Stomach (tissue), 4 donors: ENCODE measurements around the gene GOLGA6A.

ENCODE experiments used
- CTCF ChIP-seq, 7 experiments: fragments of 450-650 bp in 4 of 7; fragments of 200-600 bp in 3 of 7; sonication (generic) in 3 of 7; IDR thresholded peaks; one replicate each; pipeline ENCODE4 v1.5.1; 2016 to 2019; ENCODE audit warnings: antibody characterized with exemption in 7 of 7, control low read depth in 2 of 7, mild to moderate bottlenecking in 1 of 7
- EP300 ChIP-seq: sonication (generic); formaldehyde crosslinking; IDR thresholded peaks from one replicate; pipeline ENCODE4 v1.6.1; 2017; ENCODE audit warnings: antibody characterized with exemption
- POLR2A ChIP-seq, 4 donors: fragments of 450-650 bp; IDR thresholded peaks; one replicate each; pipeline ENCODE4 v1.6.1; 2016; ENCODE audit warnings: antibody characterized with exemption in 4 of 4, control low read depth in 2 of 4, mild to moderate bottlenecking in 1 of 4, moderate library complexity in 1 of 4
- POLR2AphosphoS5 ChIP-seq, 3 donors: sonication (generic); formaldehyde crosslinking; IDR thresholded peaks; one replicate each; pipeline ENCODE4 v1.6.1; 2016; ENCODE audit warnings: antibody characterized with exemption in 3 of 3

DNA sequence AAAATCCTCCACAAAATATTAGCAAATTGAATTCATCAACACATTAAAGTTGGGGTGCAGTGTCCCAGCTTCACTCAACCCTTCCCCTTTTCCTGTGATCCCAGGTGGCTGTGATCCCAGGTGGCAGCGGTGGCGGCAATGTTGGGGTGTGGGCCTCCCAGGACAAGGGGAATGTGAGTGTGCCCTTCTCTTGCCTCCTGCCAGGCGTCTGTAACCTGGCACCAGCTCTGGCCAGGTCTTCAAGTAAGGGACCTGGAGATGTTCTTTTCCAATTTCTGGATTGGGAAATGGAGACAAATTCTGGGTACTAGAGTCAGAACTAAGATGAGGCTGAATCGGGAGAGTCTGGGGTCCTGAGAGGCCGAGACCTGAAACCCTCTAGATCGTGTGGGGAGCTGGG lies 20.1 kb downstream of the GOLGA6A start:
- no peak for TF ChIP-seq POLR2A (IDR thresholded peaks at IDR 0.05)
- no peak for TF ChIP-seq CTCF (IDR thresholded peaks at IDR 0.05)
- no peak for TF ChIP-seq POLR2AphosphoS5 (IDR thresholded peaks at IDR 0.05)
- TF ChIP-seq EP300 = no peak
